ENCODE data around the gene CCM2L.
"Not testable (repeated sequence)": the region's sequence is repeated elsewhere in the genome, so short reads cannot be mapped to it uniquely, and the experiment has no call there.

The CCM2L gene

GRCh38 chr20:32028647-32029372 is 18.6 kb downstream of the CCM2L start:
- DNase-seq: no peak

DNA sequence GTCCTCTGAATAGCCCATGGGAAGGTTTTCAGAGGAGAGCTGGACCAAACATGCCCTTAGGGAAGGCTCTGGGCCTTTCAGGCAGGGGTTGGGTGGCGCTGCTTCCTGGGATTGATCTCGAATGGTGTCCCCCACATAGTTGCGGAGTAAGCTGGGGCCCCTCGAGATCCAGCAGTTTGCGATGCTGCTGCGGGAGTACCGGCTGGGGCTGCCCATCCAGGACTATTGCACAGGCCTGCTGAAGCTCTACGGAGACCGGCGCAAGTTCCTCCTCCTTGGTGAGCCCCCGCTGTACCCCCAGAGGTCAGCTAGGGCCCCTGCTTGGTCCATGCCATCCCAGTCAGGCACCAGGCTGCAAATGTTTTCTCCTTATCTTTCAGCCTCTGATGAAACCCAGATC is 19.3 kb downstream of the CCM2L start:
- no peak for DNase-seq

- peak in 41 of 51 donors; percentile 11 to 74 (median 42) for DNase-seq
Measured at GRCh38 chr20:32031007-32031958, 21.0 kb downstream of the CCM2L start.

GRCh38 chr20:32033316-32033715 is 23.1 kb downstream of the CCM2L start:
- DNase-seq: no peak

- DNase-seq: not testable (repeated sequence)
Measured at GRCh38 chr20:32033721-32034120, 23.5 kb downstream of the CCM2L start.

GRCh38 chr20:32034581-32035425 is 24.6 kb downstream of the CCM2L start:
- DNase-seq: peak in 1 of 51 donors; percentile 3

DNA sequence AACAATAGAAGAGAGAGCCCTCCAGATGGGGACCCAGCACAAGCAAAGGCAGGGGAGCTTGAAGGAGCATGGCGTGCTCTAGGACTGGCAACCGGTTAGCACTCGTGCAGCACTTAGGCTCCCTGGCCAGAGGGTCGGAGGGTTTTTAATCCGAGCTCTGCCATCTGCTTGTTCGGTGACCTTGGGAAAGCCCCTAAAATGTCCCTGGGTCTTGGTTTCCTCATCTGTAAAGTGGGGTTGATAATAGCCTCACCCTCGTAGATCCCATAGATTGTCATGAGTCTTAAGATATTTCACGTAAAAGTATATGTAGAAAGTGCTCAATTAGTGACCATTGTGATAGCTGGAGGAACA is 25.2 kb downstream of the CCM2L start:
- no peak for DNase-seq

DNA sequence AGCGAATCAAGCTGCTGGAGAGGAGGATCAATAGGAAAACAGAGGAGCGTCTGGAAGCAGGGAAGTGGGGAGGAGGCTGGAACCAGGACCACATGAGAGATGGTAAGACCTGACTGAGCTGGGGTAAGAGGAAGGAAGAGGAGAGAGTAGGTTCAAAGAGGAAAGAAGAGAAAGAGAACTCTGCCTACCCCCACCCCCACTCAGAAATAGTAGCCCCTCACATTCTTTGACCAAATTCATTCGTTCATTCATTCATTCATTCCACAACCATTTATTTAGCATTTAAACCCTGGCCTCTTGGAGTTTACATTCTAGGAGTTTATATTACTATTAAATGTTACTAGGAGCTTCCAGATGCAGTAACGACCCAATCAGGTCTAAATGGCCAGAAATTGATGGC is 26.0 kb downstream of the CCM2L start:
- DNase-seq: no peak

GRCh38 chr20:32036716-32037485 is 26.7 kb downstream of the CCM2L start:
- peak in 1 of 51 donors; percentile 14 for DNase-seq

DNA sequence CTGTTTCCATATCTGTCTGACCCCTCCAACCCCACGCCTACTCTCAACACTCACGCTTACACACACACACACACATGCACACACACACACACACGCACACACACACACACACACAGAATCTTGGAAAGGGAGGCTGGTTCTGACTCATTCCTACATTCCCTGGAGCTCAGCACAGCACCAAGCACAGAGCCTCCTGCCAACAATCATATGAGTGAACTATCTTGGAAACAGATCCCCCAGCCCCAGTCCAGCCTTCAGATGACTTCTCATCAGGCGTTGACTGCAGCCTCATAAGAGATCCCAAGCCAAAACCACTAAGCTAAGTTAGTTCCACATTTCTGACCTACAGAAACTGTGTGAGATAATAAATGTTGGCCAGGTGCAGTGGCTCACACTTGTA is 27.7 kb downstream of the CCM2L start:
- DNase-seq: no peak

GRCh38 chr20:32040142-32040953 is 30.1 kb downstream of the CCM2L start:
- peak in 14 of 51 donors; percentile 13 to 53 (median 20) for DNase-seq

DNA sequence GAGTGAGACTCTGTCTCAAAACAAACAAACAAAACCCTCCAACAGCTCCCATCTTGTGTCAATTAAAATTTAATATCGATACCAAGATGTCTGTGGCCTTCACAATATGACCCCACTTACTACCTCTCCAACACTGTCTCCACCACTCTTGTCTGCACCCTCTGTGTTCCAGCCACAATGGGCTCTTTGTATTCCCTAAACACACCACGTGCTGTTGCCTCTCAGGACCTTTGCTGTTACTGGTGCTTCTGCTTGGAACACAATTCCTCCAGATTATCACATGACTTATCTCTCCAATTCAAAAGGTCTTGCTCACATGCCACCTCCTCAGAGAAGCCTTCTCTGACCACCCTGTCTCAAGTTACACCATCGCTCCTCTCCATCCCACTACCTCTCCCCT is 35.8 kb downstream of the CCM2L start:
- DNase-seq: no peak

DNA sequence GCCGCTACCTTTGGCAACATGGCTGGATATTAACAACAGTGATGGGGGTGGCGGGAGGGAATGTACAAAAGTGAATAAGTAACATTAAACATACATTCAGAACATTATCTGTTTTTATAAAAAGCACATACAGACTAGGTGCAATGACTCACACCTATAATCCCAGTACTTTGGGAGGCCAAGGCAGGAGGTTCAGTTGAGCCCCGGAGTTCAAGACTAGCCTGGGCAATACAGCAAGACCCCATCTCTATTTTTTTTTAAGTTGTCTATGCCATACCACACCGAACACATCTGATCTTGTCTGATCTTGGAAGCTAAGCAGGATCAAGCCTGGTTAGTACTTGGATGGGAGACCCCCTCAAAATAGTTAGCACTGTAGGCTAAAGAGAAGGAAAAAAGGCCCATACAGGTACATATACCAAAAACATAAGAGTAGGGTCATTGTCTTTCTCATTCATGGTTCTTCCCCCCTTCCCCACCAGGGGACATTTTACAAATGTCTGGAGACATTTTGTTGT is 40.1 kb downstream of the CCM2L start:
- DNase-seq: no peak

- peak in 15 of 51 donors; percentile 10 to 31 (median 18) for DNase-seq
Measured at GRCh38 chr20:32050851-32051556, 40.8 kb downstream of the CCM2L start.

- no peak for DNase-seq
Measured at GRCh38 chr20:32051720-32052089, 41.5 kb downstream of the CCM2L start.

- DNase-seq: peak in 1 of 51 donors; percentile 7
Measured at GRCh38 chr20:32052090-32052777, 42.0 kb downstream of the CCM2L start, which contains the start of gene HCK. Gene HCK, plus strand, starts transcription at chr20:32052242.

- peak in 6 of 51 donors; percentile 11 to 40 (median 18) for DNase-seq
Measured at GRCh38 chr20:32052778-32053362, 42.6 kb downstream of the CCM2L start.

GRCh38 chr20:32053648-32054047 is 43.4 kb downstream of the CCM2L start:
- no peak for DNase-seq

Measured in hypothalamus (tissue), 51 donors.